OCI-LY3 (cell line): ENCODE measurements around the gene ERBB4.

Experiments
- H2AFZ ChIP-seq: fragments of 200-600, 300-600 bp; shearing (Covaris generic); 2 replicates; pipeline ENCODE4 v1.6.0; 2014; ENCODE audit warnings: antibody characterized with exemption, low read depth, low read length
- H3K27ac ChIP-seq: fragments of 200-600, 300-600 bp; sonication (generic); 2 replicates; pipeline ENCODE4 v1.5.1; 2014; ENCODE audit warnings: mild to moderate bottlenecking, low read length, moderate library complexity, mixed read lengths
- H3K27me3 ChIP-seq: fragments of 200-600, 300-600 bp; sonication (generic); 2 replicates; pipeline ENCODE4 v1.6.1; 2014; ENCODE audit warnings: low read depth, low read length, mixed read lengths
- H3K36me3 ChIP-seq: fragments of 200-600, 300-600 bp; sonication (generic); replicated peaks from 2 replicates; pipeline ENCODE3; 2014; ENCODE audit warnings: low read depth, low read length, mixed read lengths
- H3K4me1 ChIP-seq: fragments of 300-600, 200-600 bp; sonication (generic); 2 replicates; pipeline ENCODE4 v1.6.1; 2014; ENCODE audit warnings: low read length, mixed read lengths
- H3K4me2 ChIP-seq: fragments of 200-600, 300-600 bp; sonication (generic); 2 replicates; pipeline ENCODE4 v1.6.1; 2014; ENCODE audit warnings: low read length, mixed read lengths
- H3K4me3 ChIP-seq: fragments of 300-600, 200-600 bp; sonication (generic); 2 replicates; pipeline ENCODE4 v1.5.1; 2014; ENCODE audit warnings: antibody characterized with exemption, mild to moderate bottlenecking, low read length, moderate library complexity
- H3K79me2 ChIP-seq: fragments of 300-600, 200-600 bp; shearing (Covaris generic); 2 replicates; pipeline ENCODE4 v1.6.1; 2014; ENCODE audit warnings: mild to moderate bottlenecking, low read length, mixed read lengths
- H3K9ac ChIP-seq: fragments of 300-600, 200-600 bp; shearing (Covaris generic); 2 replicates; pipeline ENCODE4 v1.6.0; 2014; ENCODE audit warnings: mild to moderate bottlenecking, low read length, moderate library complexity
- H3K9me3 ChIP-seq: fragments of 200-600, 300-600 bp; shearing (Covaris generic); 2 replicates; pipeline ENCODE4 v1.6.1; 2014; ENCODE audit warnings: low read length, mixed read lengths; ENCODE audit not compliant: insufficient read depth
- H4K20me1 ChIP-seq: fragments of 200-600, 300-600 bp; sonication (generic); 2 replicates; pipeline ENCODE4 v1.6.1; 2016; ENCODE audit warnings: low read length, mixed read lengths; ENCODE audit not compliant: insufficient read depth
- CTCF ChIP-seq: fragments of 200-600, 300-600 bp; sonication (generic); IDR thresholded peaks from 2 replicates; pipeline ENCODE4 v1.5.1; 2014; ENCODE audit warnings: antibody characterized with exemption, low read length, low read depth
- EZH2phosphoT487 ChIP-seq: fragments of 200-600 bp; shearing (Covaris generic); IDR thresholded peaks from 2 replicates; pipeline ENCODE4 v1.6.1; 2018; ENCODE audit warnings: antibody characterized with exemption, mixed run types, low read depth

ERBB4 gene

GRCh38 chr2:211730215-211730614 lies 808.4 kb downstream of the ERBB4 start:
- no peak overlapping the region for H3K4me2 ChIP-seq
- H2AFZ ChIP-seq = no peak overlapping the region
- no peaks in the 10 kb centered on the region for H3K4me1 ChIP-seq
- H3K27me3 ChIP-seq = no peaks in the 10 kb centered on the region
- no peaks in the 10 kb centered on the region for H3K9me3 ChIP-seq
- no peak overlapping the region for H3K4me3 ChIP-seq
- H3K9ac ChIP-seq = no peak overlapping the region
- H3K79me2 ChIP-seq = no peaks in the 10 kb centered on the region
- H3K36me3 ChIP-seq = no peaks in the 10 kb centered on the region
- no peak overlapping the region for H3K27ac ChIP-seq
- H4K20me1 ChIP-seq = no peaks in the 10 kb centered on the region
- TF ChIP-seq EZH2phosphoT487 (no peak), CTCF (no peak)

GRCh38 chr2:211729433-211729832 lies 809.2 kb downstream of the ERBB4 start:
- Histone ChIP-seq H3K4me3 (no peak overlapping the region), H2AFZ (no peak overlapping the region), H3K9me3 (no peaks in the 10 kb centered on the region), H3K36me3 (no peaks in the 10 kb centered on the region), H4K20me1 (no peaks in the 10 kb centered on the region), H3K9ac (no peak overlapping the region), H3K4me2 (no peak overlapping the region), H3K79me2 (no peaks in the 10 kb centered on the region), H3K27me3 (no peaks in the 10 kb centered on the region), H3K4me1 (no peaks in the 10 kb centered on the region), H3K27ac (no peak overlapping the region)
- TF ChIP-seq EZH2phosphoT487 = no peak
- no peak for TF ChIP-seq CTCF

GRCh38 chr2:211724933-211725332 lies 813.7 kb downstream of the ERBB4 start:
- Histone ChIP-seq H3K9me3 (no peaks in the 10 kb centered on the region), H2AFZ (no peak overlapping the region)

GRCh38 chr2:211723398-211723797 lies 815.2 kb downstream of the ERBB4 start:
- Histone ChIP-seq H3K36me3 (no peaks in the 10 kb centered on the region), H3K27ac (no peak overlapping the region), H3K4me3 (no peak overlapping the region), H3K4me2 (no peak overlapping the region), H3K9ac (no peak overlapping the region), H4K20me1 (no peaks in the 10 kb centered on the region), H3K27me3 (no peaks in the 10 kb centered on the region), H3K79me2 (no peaks in the 10 kb centered on the region), H2AFZ (no peak overlapping the region), H3K4me1 (no peaks in the 10 kb centered on the region), H3K9me3 (no peaks in the 10 kb centered on the region)
- TF ChIP-seq CTCF (no peak), EZH2phosphoT487 (no peak)

More at GRCh38 chr2:211724933-211725332, 813.7 kb downstream of the ERBB4 start:
- Histone ChIP-seq H3K27me3 (no peaks in the 10 kb centered on the region), H3K79me2 (no peaks in the 10 kb centered on the region), H3K4me3 (no peak overlapping the region), H4K20me1 (no peaks in the 10 kb centered on the region), H3K4me1 (no peaks in the 10 kb centered on the region), H3K27ac (no peak overlapping the region), H3K4me2 (no peak overlapping the region), H3K9ac (no peak overlapping the region), H3K36me3 (no peaks in the 10 kb centered on the region)
- TF ChIP-seq EZH2phosphoT487 (no peak), CTCF (no peak)
